Activated T-helper 1 cell treated with Interleukin-2 at 50 U/mL for 16 hours (primary cell): ENCODE results near the gene PRSS8.
"Not testable (repeated sequence)": the region's sequence is repeated elsewhere in the genome, so short reads cannot be mapped to it uniquely, and the experiment has no call there.

ENCODE experiments used
- DNase-seq: peaks from one replicate; pipeline ENCODE4 v3.0.0-alpha.2; 2020; ENCODE audit warnings: low read depth

The PRSS8 gene

GRCh38 chr16:31144418-31144817 lies 8.9 kb upstream of the PRSS8 start:
- DNase-seq = not testable (repeated sequence)

- DNase-seq = no peak
These were observed 8.2 kb upstream of the PRSS8 start for GRCh38 chr16:31143694-31144148.

DNA sequence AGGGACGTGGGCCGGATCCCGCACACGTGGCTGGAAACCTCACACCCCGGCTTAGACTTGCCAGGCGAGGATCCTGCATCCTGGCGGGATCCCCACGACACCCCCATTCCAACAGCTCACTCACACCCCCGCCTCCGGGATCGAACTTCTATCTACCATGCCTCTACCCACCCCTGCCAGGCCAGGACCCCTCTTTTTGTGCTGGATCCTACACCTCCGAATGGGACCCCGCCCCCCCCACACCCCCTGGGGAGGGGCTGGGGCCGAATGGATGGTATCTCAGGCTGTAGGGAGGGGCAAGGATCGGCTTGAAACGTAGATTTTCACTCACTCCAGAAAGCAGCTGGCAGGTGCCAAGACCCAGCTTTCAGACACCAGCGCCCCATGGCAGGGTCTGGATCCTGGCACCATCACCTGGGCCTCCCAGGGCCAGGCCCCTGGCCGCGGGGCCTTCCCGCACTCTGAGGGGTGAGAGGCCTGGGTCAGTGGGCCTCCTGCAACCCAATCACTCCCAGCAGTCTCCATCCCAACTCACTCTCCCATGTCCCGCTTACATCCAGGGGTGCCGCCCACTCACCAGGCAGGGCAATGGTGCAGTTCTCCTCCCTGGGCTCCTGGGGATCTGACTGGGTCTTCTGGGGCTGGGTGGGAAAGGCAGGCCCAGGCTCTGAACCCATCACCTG lies 7.6 kb upstream of the PRSS8 start:
- no peak for DNase-seq

DNA sequence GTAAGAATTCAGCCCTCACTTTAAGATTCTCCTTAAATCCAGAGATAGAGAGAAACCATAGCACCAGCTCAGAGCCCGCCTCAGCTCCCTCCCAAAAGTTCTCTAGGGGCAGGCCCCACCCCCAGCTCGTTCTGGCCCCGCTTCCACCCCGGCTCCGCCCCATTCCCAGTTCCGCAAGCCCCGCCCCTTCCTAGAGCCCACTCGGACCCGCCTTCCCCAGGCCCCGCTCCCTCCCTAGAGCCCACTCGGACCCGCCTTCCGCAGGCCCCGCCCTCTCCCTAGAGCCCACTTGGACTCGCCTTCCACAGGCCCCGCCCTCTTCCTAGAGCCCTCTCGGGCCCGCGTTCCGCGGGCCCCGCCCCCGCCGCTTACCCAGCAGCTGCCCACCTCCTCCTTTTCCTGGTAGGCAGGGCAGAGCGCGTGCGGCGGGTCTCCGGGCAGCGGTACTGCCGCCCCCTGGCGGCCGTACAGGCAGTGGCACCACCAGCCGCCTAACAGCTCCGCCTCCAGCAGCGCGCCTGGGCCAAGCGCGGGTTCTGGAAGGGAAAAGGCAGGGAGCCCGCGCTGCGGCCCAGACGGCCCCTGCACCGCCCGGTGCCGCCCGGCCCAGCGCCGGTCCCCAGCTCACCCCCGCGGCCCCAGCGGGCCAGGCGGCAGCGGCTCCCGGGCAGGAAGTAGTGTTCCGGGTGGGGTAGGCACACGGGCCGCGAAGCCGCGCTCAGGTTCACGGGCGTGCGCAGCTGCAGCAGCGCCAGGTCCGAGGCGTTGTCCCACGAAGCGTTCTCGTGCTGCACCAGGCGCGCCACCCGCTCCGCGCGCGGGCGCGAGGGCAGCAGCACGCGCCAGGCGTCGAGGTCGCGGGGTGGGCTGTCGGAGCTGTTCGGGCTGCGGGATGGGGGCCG lies 6.8 kb upstream of the PRSS8 start:
- peak; percentile 95 for DNase-seq

GRCh38 chr16:31141489-31142108 lies 6.1 kb upstream of the PRSS8 start:
- DNase-seq = no peak

DNA sequence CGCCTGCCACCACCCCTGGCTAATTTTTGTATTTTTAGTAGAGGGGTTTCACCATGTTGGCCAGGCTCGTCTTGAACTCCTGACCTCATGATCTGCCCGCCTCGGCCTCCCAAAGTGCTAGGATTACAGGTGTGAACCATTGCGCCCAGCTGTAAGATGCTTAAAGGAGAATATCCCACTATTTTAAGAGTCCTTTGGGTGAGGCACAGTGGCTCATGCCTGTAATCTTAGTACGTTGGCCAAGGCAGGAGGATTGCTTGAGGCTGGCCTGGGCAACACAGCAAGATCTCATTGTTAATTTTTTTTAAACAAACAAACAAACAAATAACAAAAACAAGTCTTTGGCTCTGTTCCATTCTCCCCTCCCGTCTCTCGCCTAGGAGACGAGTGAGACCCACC lies 5.5 kb upstream of the PRSS8 start:
- DNase-seq = not testable (repeated sequence)

- no peak for DNase-seq
These were observed 3.4 kb upstream of the PRSS8 start for GRCh38 chr16:31138621-31139578.

DNA sequence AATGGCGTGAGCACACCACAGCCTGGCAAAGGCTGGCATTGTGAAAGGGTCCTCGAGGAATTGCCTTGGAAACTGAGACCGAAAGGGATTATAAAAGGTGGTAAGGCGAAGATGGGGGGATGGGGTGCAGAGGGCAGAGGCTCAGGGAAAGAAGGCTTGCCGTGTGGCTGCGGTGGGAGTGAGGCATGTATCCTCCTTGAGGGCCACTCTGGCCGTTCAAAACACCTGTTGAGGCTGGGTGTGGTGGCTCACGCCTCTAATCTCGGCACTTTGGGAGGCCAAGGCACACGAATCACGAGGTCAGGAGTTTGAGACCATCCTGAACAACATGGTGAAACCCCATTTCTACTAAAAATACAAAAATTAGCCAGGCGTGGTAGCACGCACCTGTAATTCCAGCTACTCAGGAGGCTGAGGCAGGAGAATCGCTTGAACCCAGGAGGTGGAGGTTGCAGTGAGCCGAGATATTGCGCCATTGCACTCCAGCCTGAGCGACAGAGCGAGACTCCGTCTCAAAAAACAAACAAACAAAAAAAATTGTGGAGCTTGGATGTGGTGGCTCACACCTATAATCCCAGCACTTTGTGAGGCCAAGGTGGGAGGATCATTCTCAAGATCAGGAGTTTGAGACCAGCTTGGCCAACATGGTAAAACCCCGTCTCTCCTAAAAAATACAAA lies 1.4 kb upstream of the PRSS8 start:
- not testable (repeated sequence) for DNase-seq

GRCh38 chr16:31136287-31136662 lies 748 bp upstream of the PRSS8 start:
- no peak for DNase-seq

DNA sequence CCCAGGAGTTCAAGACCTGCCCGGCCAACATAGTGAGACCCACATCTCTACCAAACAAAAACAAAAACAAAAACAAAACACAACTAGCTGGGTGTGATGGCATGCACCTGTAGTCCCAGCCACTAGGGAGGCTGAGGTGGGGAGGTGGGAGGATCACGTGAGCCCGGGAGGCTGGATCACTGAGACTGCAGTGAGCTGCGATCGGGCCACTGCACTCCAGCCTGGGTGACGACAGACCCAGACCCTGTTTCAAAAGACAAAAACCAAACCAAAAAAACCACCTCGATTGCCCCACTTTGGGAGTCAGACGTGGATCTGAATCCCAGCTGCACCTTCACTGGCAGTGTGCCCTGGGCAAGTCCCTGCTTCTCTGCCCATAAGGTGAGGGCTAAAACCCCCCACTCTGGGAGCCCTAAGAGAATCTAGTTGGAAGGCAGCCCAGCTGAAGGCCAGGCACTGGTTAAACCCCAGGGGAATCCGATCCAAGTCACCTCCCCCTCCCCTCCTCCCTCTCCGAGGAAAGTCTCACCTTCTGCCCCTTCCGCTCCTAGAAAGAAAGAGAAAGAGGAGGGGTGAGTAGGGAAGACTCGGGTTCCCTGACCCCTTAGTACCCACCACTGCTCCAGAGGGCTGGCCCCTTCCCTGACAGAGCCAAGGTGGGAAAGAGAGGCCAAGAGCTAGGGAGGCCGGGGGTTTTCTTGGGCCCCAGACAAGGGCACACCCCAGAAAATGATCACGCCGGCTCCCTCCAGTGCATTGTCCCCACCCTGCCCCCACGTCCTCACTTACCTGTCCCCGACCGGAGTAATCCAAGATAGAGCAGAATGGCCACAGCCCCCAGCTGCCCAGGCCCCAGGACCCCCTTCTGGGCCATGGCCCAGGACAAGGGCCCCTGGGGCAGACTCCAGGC lies 647 bp downstream of the PRSS8 start:
- DNase-seq = no peak

GRCh38 chr16:31134091-31134571 lies 1.4 kb downstream of the PRSS8 start:
- DNase-seq = no peak

DNA sequence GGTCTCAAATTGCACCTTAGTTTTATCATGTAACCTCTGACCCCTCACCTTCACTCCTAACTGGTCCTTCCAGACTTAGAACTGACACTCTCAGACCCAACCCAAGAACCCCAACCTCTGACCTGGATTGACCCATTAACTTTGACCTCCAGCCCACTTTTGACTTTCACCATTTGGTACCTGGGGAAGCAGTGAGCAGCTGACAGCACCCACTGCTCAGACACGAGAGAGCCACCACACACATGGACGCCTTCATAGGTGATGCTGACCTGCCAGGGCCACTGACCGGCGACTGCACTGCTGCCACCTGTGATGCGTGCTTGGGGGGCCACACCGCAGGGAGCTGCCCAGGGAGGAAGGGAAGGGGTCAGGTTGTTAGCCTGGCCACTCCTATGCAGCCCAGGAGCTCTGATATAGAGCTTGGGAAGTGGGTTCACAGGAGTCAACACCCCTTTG lies 2.5 kb downstream of the PRSS8 start:
- no peak for DNase-seq

GRCh38 chr16:31132303-31132979 lies 3.1 kb downstream of the PRSS8 start:
- DNase-seq = no peak

GRCh38 chr16:31131841-31132271 lies 3.7 kb downstream of the PRSS8 start:
- DNase-seq = no peak

DNA sequence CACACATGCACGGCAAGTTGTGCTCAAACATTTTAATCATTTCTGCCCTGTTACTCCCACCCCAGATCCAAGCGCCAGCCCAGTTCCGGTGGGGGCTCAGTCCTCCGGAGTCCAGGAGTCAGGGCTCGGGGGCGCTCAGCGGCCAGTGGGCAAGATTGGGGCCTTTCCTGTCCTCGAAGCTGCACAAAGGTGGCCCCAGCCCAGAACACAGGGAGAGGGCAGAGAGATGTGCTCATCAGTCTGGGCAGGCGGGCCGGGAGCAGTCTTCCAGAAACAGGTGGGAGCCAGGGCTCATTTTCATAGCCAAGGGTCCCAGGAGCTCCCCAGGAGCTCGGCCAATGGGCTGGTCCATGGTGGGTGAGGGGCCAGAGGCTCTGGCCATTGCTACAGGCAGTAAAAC lies 4.1 kb downstream of the PRSS8 start:
- no peak for DNase-seq

DNA sequence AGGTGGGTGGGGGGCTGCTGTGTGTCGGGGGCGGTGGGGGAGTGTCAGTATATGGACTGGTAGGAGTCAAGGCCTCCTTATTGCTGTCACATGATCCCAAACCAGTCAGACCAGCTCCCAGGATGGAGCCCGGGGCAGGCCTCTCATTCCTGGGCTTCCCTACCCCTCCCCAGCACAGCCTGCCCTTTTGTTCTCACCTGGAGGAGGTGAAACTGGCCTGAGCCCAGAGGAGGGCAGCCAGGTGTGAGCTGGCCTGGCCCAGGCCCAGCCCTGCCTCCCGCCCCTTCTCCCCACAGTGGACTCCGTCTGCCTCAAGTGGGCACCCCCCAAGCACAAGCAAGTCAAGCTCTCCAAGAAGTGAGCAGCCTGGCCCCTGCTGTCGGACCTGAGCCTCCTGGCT lies 4.6 kb downstream of the PRSS8 start:
- no peak for DNase-seq

- no peak for DNase-seq
These were observed 5.1 kb downstream of the PRSS8 start for GRCh38 chr16:31130336-31130891.

GRCh38 chr16:31129568-31130335 lies 5.8 kb downstream of the PRSS8 start:
- DNase-seq = no peak
